GM23338 (cell line): ENCODE measurements around the gene UBL4A. TPM values are rescaled to one million over a fixed set of nuclear protein-coding genes. Genes with fewer than 3 reads are reported as not detected.

ENCODE experiments used
- ATAC-seq: fragments of 200-7000 bp; cut with Tn5 transposase; 3 replicates; pipeline ENCODE4 v1.9.1; 2020
- DNase-seq: peaks from one replicate; pipeline ENCODE4 v3.0.0-alpha.2; 2015; ENCODE audit warnings: low spot score
- H2AFZ ChIP-seq: fragments of 200-600 bp; sonication (generic); 2 replicates; pipeline ENCODE4 v1.8.0; 2016; ENCODE audit warnings: antibody characterized with exemption, mild to moderate bottlenecking, moderate library complexity
- H3F3A ChIP-seq: fragments of 200-600 bp; sonication (generic); replicated peaks from 2 replicates; pipeline ENCODE4 v1.8.0; 2017; ENCODE audit warnings: antibody characterized with exemption, mixed run types, low read depth
- H3K27ac ChIP-seq: fragments of 200-600 bp; sonication (generic); 2 replicates; pipeline ENCODE4 v1.6.1; 2016; ENCODE audit warnings: low read depth
- H3K27me3 ChIP-seq: fragments of 200-600 bp; sonication (generic); 2 replicates; pipeline ENCODE4 v1.8.0; 2016; ENCODE audit warnings: mild to moderate bottlenecking, mixed run types, moderate library complexity; ENCODE audit not compliant: insufficient read depth
- H3K36me3 ChIP-seq: fragments of 200-600 bp; sonication (generic); 2 replicates; pipeline ENCODE4 v1.8.0; 2016; ENCODE audit warnings: mild to moderate bottlenecking; ENCODE audit not compliant: insufficient read depth
- H3K4me1 ChIP-seq: fragments of 200-600 bp; sonication (generic); 2 replicates; pipeline ENCODE4 v1.8.0; 2016; ENCODE audit warnings: mild to moderate bottlenecking, moderate library complexity; ENCODE audit not compliant: insufficient read depth
- H3K4me2 ChIP-seq: fragments of 200-600 bp; sonication (generic); 2 replicates; pipeline ENCODE4 v1.7.1; 2017; ENCODE audit warnings: mixed run types
- H3K4me3 ChIP-seq: fragments of 200-600 bp; sonication (generic); 2 replicates; pipeline ENCODE4 v1.6.1; 2016; ENCODE audit warnings: mixed run types
- H3K79me2 ChIP-seq: fragments of 200-600 bp; sonication (generic); replicated peaks from 2 replicates; pipeline ENCODE4 v1.8.0; 2017; ENCODE audit warnings: mild to moderate bottlenecking; ENCODE audit not compliant: insufficient read depth
- H3K9me2 ChIP-seq: fragments of 200-600 bp; sonication (generic); 2 replicates; pipeline ENCODE4 v1.8.0; 2017; ENCODE audit not compliant: insufficient read depth
- H4K20me1 ChIP-seq: fragments of 200-600 bp; sonication (generic); replicated peaks from 2 replicates; pipeline ENCODE4 v1.8.0; 2017; ENCODE audit warnings: mild to moderate bottlenecking; ENCODE audit not compliant: insufficient read depth
- H3K27ac Mint-ChIP-seq: 2 replicates; pipeline ENCODE4 v1.8.0; 2020; ENCODE audit warnings: inconsistent platforms, mild to moderate bottlenecking, moderate library complexity, mixed read lengths
- H3K27me3 Mint-ChIP-seq: 3 replicates; pipeline ENCODE4 v1.8.0; 2022; ENCODE audit warnings: low read depth, mild to moderate bottlenecking, moderate library complexity, mixed read lengths, inconsistent platforms; ENCODE audit not compliant: insufficient read depth, poor library complexity
- H3K36me3 Mint-ChIP-seq: 3 replicates; pipeline ENCODE4 v1.8.0; 2021; ENCODE audit warnings: low read depth, mild to moderate bottlenecking, inconsistent platforms, moderate library complexity, mixed read lengths
- H3K4me1 Mint-ChIP-seq: 3 replicates; pipeline ENCODE4 v1.8.0; 2020; ENCODE audit warnings: mild to moderate bottlenecking, inconsistent platforms, mixed read lengths
- H3K4me3 Mint-ChIP-seq: 3 replicates; pipeline ENCODE4 v1.8.0; 2021; ENCODE audit warnings: moderate library complexity, mild to moderate bottlenecking, inconsistent platforms, mixed read lengths
- H3K9me3 Mint-ChIP-seq: 3 replicates; pipeline ENCODE4 v1.8.0; 2020; ENCODE audit warnings: moderate library complexity, mild to moderate bottlenecking, inconsistent platforms, mixed read lengths
- CREB1 ChIP-seq: fragments of 250-450 bp; sonication (Bioruptor Pico); IDR thresholded peaks from 2 replicates; pipeline ENCODE4 v1.5.0; 2020; ENCODE audit warnings: low read depth, mild to moderate bottlenecking, moderate library complexity
- EZH2 ChIP-seq: fragments of 200-600 bp; sonication (generic); IDR thresholded peaks from one replicate; pipeline ENCODE4 v1.8.0; 2017; ENCODE audit warnings: antibody characterized with exemption, mild to moderate bottlenecking, low read depth; ENCODE audit not compliant: unreplicated experiment
- EZH2phosphoT487 ChIP-seq: fragments of 200-600 bp; sonication (generic); IDR thresholded peaks from one replicate; pipeline ENCODE4 v1.8.1; 2018; ENCODE audit warnings: antibody characterized with exemption; ENCODE audit not compliant: unreplicated experiment
- JUNB ChIP-seq: IDR thresholded peaks from one replicate; pipeline ENCODE4 v1.6.1; 2016; ENCODE audit warnings: antibody characterized with exemption; ENCODE audit not compliant: unreplicated experiment
- NANOG ChIP-seq: IDR thresholded peaks from 2 replicates; pipeline ENCODE4 v1.6.1; 2016; ENCODE audit warnings: antibody characterized with exemption, borderline replicate concordance
- STAT1 ChIP-seq: IDR thresholded peaks from one replicate; pipeline ENCODE4 v1.6.1; 2016; ENCODE audit warnings: antibody characterized with exemption; ENCODE audit not compliant: unreplicated experiment
- ZNF114 ChIP-seq: fragments of 250-450 bp; sonication (Bioruptor Pico); IDR thresholded peaks from 2 replicates; pipeline ENCODE4 v1.5.0; 2020; ENCODE audit warnings: mild to moderate bottlenecking, moderate library complexity
- ZNF331 ChIP-seq: fragments of 250-450 bp; sonication (Bioruptor Pico); IDR thresholded peaks from 2 replicates; pipeline ENCODE4 v1.5.0; 2020; ENCODE audit warnings: low read depth, mild to moderate bottlenecking, moderate library complexity
- polyA plus RNA-seq: library from polyadenylated mRNA; unstranded; fragments of >200 nt; fragmentation: Nextera tagmentation; extraction: Ambion mirVana; gene quantifications from 2 replicates; pipeline ENCODE4 v1.2.1, GENCODE V29; 2016
- total RNA-seq: library from RNA; depleted of rRNA; stranded (reverse); fragments of >200 nt; shearing (Covaris generic); gene quantifications from 2 replicates; pipeline ENCODE4 v1.2.3, GENCODE V29; 2014
- TF ChIP-seq, protein P1 (sequence below): fragments of 250-450 bp; sonication (Bioruptor Pico); IDR thresholded peaks from 2 replicates; pipeline ENCODE4 v1.5.0; 2020; ENCODE audit warnings: mild to moderate bottlenecking, moderate library complexity
- TF ChIP-seq, protein P2 (sequence below), 2 experiments: fragments of 200-600 bp in 1 of 2; sonication (generic) in 1 of 2; conservative IDR thresholded peaks; 2 replicates each; pipeline versions ENCODE4 v1.5.1 to v1.6.1; 2016 to 2017; ENCODE audit warnings: antibody characterized with exemption in 2 of 2, low read depth in 2 of 2, mild to moderate bottlenecking in 2 of 2, moderate library complexity in 1 of 2

UBL4A gene
- total and polyA plus RNA-seq, 2 experiments from 2014 or later: 15.6 to 43.7 TPM

DNA sequence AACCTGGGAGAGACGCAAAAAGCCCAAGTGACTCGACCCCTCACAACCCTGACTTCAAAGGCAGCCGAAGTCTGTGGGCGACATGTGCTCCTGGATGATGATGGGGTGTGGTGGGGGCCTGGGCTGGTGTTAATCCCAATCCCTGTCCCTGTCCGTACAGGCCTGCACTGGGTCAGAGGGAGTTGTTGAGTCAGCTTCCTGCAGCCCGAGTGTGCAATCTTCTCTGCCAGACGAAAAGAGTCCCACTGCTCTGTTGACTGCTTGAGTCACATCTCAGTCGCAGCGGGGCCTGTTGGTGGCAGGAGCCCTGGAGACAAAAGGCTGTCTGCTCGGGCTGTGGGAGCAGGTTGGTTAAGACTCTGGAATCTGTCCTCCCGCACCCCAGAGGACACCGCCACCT is 19.3 kb upstream of the UBL4A start:
- Histone ChIP-seq H3K27me3 (no peaks in the 10 kb centered on the region), H3K27ac (no peak overlapping the region), H3K36me3 (no peaks in the 10 kb centered on the region), H3K4me2 (no peak overlapping the region), H3F3A (no peaks in the 10 kb centered on the region), H4K20me1 (no peaks in the 10 kb centered on the region), H3K9me2 (no peaks in the 10 kb centered on the region), H2AFZ (no peak overlapping the region), H3K4me3 (no peak overlapping the region), H3K4me1 (no peaks in the 10 kb centered on the region), H3K79me2 (no peaks in the 10 kb centered on the region)
- Mint-ChIP-seq H3K4me1 (no peaks in the 10 kb centered on the region), H3K36me3 (peaks cover 13% of the 10 kb centered on the region; the same call in 2 of the 3 replicates), H3K4me3 (no peak overlapping the region), H3K9me3 (no peaks in the 10 kb centered on the region), H3K27me3 (no peaks in the 10 kb centered on the region), H3K27ac (no peak overlapping the region)
- DNase-seq (no peak), ATAC-seq (no peak)
- TF ChIP-seq ZNF331 (CRISPR knock-in tag) (no peak), NANOG (no peak), ZNF114 (CRISPR knock-in tag) (no peak), EZH2phosphoT487 (no peak), EZH2 (no peak), JUNB (no peak), STAT1 (no peak), CREB1 (CRISPR knock-in tag) (no peak)
- TF ChIP-seq, protein P1, sequence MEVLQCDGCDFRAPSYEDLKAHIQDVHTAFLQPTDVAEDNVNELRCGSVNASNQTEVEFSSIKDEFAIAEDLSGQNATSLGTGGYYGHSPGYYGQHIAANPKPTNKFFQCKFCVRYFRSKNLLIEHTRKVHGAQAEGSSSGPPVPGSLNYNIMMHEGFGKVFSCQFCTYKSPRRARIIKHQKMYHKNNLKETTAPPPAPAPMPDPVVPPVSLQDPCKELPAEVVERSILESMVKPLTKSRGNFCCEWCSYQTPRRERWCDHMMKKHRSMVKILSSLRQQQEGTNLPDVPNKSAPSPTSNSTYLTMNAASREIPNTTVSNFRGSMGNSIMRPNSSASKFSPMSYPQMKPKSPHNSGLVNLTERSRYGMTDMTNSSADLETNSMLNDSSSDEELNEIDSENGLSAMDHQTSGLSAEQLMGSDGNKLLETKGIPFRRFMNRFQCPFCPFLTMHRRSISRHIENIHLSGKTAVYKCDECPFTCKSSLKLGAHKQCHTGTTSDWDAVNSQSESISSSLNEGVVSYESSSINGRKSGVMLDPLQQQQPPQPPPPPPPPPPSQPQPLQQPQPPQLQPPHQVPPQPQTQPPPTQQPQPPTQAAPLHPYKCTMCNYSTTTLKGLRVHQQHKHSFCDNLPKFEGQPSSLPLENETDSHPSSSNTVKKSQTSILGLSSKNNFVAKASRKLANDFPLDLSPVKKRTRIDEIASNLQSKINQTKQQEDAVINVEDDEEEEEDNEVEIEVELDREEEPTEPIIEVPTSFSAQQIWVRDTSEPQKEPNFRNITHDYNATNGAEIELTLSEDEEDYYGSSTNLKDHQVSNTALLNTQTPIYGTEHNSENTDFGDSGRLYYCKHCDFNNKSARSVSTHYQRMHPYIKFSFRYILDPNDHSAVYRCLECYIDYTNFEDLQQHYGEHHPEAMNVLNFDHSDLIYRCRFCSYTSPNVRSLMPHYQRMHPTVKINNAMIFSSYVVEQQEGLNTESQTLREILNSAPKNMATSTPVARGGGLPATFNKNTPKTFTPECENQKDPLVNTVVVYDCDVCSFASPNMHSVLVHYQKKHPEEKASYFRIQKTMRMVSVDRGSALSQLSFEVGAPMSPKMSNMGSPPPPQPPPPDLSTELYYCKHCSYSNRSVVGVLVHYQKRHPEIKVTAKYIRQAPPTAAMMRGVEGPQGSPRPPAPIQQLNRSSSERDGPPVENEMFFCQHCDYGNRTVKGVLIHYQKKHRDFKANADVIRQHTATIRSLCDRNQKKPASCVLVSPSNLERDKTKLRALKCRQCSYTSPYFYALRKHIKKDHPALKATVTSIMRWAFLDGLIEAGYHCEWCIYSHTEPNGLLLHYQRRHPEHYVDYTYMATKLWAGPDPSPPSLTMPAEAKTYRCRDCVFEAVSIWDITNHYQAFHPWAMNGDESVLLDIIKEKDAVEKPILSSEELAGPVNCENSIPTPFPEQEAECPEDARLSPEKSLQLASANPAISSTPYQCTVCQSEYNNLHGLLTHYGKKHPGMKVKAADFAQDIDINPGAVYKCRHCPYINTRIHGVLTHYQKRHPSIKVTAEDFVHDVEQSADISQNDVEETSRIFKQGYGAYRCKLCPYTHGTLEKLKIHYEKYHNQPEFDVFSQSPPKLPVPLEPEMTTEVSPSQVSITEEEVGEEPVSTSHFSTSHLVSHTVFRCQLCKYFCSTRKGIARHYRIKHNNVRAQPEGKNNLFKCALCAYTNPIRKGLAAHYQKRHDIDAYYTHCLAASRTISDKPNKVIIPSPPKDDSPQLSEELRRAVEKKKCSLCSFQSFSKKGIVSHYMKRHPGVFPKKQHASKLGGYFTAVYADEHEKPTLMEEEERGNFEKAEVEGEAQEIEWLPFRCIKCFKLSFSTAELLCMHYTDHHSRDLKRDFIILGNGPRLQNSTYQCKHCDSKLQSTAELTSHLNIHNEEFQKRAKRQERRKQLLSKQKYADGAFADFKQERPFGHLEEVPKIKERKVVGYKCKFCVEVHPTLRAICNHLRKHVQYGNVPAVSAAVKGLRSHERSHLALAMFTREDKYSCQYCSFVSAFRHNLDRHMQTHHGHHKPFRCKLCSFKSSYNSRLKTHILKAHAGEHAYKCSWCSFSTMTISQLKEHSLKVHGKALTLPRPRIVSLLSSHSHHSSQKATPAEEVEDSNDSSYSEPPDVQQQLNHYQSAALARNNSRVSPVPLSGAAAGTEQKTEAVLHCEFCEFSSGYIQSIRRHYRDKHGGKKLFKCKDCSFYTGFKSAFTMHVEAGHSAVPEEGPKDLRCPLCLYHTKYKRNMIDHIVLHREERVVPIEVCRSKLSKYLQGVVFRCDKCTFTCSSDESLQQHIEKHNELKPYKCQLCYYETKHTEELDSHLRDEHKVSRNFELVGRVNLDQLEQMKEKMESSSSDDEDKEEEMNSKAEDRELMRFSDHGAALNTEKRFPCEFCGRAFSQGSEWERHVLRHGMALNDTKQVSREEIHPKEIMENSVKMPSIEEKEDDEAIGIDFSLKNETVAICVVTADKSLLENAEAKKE (CRISPR knock-in tag): no peak
- TF ChIP-seq, protein P2, sequence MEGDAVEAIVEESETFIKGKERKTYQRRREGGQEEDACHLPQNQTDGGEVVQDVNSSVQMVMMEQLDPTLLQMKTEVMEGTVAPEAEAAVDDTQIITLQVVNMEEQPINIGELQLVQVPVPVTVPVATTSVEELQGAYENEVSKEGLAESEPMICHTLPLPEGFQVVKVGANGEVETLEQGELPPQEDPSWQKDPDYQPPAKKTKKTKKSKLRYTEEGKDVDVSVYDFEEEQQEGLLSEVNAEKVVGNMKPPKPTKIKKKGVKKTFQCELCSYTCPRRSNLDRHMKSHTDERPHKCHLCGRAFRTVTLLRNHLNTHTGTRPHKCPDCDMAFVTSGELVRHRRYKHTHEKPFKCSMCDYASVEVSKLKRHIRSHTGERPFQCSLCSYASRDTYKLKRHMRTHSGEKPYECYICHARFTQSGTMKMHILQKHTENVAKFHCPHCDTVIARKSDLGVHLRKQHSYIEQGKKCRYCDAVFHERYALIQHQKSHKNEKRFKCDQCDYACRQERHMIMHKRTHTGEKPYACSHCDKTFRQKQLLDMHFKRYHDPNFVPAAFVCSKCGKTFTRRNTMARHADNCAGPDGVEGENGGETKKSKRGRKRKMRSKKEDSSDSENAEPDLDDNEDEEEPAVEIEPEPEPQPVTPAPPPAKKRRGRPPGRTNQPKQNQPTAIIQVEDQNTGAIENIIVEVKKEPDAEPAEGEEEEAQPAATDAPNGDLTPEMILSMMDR (conservative IDR thresholded peaks at IDR 0.05; ENCODE audit: low read depth in 2 of 2): no peak
